ENCODE data around the gene ABHD6.

Gene ABHD6

DNA sequence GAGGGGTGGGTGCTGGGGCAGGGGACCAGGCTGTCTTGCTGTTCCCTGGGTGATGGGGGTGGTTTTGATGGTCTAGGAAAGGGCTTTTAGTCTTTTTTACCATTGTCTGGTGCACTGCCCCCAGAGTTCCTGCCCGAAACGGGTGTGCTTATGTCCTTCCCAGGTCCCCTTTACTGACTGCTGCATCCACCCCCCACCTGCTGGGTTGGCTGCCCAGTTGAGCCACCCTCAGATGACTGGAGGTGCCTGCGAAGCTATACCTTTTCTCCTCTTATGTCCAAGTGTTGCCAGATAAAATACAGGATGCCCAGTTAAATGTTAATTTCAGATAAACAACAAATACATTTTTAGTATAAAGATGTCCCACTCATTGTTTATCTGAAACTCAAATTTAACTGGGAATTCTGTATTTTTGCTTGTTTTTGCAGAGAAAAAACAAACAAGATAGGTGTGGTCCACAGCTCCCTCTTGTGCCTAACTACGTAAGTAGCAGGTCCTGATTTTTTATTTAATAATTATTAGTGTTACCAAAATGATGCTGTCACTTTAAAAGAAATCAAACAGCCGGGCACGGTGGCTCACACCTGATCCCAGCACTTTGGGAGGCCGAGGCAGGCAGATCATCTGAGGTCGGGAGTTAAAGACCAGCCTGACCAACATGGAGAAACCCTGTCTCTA, 62.4 kb downstream of the ABHD6 start:
- TF ChIP-seq GATA2 (IDR thresholded peaks at IDR 0.05; ENCODE audit: low read depth, low read length) (no peak), GATA3 (IDR thresholded peaks at IDR 0.05; ENCODE audit: low read depth, low read length) (no peak)

DNA sequence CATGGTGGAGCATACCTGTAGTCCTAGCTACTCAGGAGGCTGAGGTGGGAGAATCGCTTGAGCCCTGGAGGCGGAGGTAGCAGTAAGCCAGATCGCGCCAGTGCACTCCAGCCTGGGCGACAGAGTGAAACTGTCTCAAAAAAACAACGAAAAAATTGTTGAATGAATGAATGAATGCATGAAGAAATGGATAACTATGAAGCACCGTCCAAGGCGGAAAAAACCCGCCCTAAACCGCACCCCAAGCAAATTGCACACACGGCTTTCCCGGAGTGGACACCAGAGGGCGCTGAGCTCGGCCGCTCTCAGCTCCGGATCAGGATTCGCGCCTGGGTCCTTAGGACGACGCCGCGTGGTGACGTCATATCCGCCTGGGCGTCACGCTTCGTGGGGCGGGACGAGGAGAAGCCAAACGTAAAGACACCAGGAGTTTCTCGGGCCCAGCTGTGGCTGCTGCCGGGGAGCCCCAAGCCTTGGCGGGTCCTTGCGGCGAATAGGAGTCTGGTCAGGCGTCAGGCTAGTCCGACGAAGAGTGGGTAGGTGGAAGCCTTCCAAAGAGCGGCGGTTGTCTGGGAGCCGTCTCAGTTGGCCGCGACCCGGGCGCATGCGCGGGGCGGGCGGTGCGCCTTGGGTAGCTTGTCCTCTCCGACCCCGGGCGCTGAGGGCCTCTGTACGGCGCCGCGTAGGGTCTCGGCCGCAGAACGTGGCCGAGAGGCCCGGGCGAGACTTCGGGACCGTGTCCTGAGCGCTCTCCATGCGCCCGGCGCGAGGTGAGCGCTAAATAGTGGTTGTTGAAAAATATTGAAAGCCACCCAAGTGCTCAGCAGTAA, 68.5 kb downstream of the ABHD6 start, which contains the start of the genes HTD2 and RPP14:
TSS of gene HTD2 (plus strand) at position 639 of the 830 bp plus-strand sequence. CDS start 11,094 bp downstream, outside the sequence.
TSS of gene RPP14 (plus strand) at position 364 of the 830 bp plus-strand sequence. CDS start 4,085 bp downstream, outside the sequence.
- TF ChIP-seq GATA2 (IDR thresholded peaks at IDR 0.05; ENCODE audit: low read depth, low read length) (no peak), GATA3 (IDR thresholded peaks at IDR 0.05; ENCODE audit: low read depth, low read length) (no peak)

DNA sequence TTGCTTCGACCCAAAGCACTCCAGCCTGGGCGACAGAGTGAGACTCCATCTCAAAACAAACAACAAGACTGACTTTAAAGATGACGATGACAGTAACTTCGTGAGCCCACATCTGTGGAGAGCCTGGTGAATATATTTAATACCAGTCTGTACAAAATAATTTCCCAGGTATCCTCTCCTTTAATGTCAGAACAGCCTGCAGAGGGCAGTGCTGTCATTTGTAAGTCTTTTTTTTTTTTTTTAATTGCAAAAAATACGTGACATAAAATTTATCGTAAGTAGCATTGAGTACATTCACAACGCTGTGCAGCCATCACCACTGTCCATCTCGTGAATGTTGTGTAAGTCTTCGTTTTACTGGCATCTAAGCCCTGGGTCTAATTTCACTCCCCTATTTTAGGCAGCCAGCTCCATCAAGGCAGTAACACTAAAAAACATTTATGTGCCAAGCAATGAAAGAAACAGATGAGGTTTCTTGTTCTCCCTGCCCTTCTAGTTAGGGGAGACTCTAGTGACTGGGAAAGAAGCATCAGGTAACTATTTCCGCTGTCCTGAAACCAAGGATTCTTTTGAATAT, 70.1 kb downstream of the ABHD6 start:
- TF ChIP-seq GATA2 (IDR thresholded peaks at IDR 0.05; ENCODE audit: low read depth, low read length) (no peak), GATA3 (IDR thresholded peaks at IDR 0.05; ENCODE audit: low read depth, low read length) (no peak)

DNA sequence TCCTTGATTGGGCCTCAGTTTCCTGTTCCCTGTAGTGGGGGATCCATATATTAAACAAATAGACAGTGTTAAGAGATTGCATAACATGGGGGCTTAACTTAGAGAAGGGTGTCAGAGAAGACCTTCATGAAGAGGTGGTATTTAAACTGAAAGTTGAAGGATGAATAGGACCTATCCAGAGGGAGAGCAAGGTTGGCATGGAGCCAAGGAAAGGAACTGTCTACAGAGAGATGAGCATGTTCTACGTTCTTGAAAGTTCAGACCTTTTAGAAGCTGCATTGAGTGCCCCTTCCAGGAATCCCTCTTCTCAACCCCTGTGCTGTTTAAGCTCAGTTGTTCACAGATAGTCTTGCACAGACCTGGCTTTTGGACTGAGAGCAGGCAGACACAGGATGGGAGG, 71.1 kb downstream of the ABHD6 start:
- no peak for TF ChIP-seq GATA3 (IDR thresholded peaks at IDR 0.05; ENCODE audit: low read depth, low read length)

DNA sequence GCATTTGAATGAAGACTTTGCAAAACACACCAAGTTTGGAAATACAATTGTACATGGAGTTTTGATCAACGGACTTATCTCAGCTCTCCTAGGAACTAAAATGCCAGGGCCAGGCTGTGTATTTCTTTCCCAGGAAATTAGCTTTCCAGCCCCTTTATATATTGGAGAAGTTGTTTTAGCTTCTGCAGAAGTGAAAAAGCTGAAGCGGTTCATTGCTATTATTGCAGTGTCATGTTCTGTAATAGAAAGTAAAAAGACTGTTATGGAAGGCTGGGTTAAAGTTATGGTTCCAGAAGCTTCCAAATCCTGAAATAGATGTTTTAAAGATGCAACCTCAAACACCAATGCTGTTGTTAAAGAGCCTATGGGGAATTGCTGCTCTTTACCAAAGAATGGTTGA, 80.2 kb downstream of the ABHD6 start:
- TF ChIP-seq GATA2 (IDR thresholded peaks at IDR 0.05; ENCODE audit: low read depth, low read length), result no peak
- no peak for TF ChIP-seq GATA3 (IDR thresholded peaks at IDR 0.05; ENCODE audit: low read depth, low read length)

DNA sequence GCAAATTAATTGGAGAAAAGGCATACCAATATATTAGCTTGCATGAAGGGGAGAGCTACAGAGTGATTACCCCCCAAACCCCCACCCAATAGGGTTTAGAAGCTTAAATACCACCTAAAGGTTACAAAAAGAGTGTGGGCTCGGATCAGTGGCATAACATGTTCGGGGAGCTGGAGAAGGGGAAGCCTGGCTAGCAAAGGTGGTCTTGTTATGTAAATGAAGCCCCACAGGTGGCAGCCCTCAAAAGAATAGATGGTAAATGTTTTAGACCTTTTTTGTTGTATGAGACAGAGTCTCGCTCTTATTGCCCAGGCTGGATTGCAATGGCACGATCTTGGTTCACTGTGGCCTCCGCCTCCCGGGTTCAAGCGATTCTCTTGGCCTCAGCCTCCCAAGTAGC, 84.2 kb downstream of the ABHD6 start:
- no peak for TF ChIP-seq GATA3 (IDR thresholded peaks at IDR 0.05; ENCODE audit: low read depth, low read length)
- TF ChIP-seq GATA2 (IDR thresholded peaks at IDR 0.05; ENCODE audit: low read depth, low read length), result no peak

DNA sequence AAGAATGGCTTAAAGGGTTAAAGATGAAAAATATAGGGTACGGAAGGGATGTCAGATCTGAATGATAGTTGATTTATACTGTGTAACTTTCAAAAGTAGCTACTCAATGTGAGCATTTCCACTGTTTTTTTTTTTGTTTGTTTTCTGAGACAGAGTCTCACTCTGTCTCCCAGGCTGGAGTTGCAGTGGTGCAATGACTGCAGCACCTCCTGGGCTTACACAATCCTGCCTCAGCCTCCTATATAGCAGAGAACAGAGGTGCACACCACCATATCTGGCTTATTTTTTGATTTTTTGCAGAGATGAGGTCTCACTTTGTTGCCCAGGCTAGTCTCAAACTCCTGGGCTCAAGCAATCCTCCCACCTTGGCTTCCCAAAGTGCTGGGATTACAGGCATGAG, 85.2 kb downstream of the ABHD6 start:
- TF ChIP-seq GATA2 (IDR thresholded peaks at IDR 0.05; ENCODE audit: low read depth, low read length), result no peak
- no peak for TF ChIP-seq GATA3 (IDR thresholded peaks at IDR 0.05; ENCODE audit: low read depth, low read length)

DNA sequence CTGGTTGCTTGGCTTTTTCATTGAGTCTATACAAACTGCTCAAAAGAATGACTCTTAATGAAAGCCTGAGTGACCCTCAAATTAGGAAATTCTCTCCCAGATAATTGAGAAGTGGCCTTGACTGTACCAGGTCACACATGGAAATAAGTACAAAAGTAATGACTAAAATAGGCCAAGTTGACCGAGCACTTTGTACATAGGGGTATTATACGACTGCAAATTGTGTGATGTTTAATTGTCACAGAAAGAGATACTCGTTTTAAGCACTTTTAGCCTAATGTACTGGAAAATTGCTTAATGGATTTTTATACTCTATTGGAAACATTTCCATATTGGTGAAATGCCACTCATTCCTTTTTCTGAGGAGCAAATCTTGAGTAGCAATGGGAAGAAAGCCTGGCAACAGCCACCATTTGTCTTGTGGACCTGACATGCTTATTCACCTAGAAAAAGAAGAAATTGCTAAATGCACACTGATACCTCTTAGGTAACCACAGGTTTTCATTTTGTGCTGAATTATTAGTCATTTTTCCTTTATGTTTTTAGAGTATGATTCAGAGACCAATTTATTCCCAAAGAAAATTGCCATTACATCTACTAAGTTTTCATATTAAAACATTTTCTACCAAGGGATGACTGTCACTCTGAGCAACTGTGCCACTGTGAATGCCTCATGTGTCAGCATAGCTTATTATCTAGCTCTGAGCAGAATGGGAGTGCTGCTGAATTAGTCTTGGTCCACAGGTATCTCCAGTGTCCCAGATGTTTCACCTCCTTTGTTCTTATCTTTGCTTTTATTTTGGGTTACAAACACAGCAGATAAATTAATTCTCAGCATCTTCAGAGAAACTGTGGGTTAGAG, 86.2 kb downstream of the ABHD6 start:
- TF ChIP-seq GATA2 (IDR thresholded peaks at IDR 0.05; ENCODE audit: low read depth, low read length) (no peak), GATA3 (IDR thresholded peaks at IDR 0.05; ENCODE audit: low read depth, low read length) (no peak)

DNA sequence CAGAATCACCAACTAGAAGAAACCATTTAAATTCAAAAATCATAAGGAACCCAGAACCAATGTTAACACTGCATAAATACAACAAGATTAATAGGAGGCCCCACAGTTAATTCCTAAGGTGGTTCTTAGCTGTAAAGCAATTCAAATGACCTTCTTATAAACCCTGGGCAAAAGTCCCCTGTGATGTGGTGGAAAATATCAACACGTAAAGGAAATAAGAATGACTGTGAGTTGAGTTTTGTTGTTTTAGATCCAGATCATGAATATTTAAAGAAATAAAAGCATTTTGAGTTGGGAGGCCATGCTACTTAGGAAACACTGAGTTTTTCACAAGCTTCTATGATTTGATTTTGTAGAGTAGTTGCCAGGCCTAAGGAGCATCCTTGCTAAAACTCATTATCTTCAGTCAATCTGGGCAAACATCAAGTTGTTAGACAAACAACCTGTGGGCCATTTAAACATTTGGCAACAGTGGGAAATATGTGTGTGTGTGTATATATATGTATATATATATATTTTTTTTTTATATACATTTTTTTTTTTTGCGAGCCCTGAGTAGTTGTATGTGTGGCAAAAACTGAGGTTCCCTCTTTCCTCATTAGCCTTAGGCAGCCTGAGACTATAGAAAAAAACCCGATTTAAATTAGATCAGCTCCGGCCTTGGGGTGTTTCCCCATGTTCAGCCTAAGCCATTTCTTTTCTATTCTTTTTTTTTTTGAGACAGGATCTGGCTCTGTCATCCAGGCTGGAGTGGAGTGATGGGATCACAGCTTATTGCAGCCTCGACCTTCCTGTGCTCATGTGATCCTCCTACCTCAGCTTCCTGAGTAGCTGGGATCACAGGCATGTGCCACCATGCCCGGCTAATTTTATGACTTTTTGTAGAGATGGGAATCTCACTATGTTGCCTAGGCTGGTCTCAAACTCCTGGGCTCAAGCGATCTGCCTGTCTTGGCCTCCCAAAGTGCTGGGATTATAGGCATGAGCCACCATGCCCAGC, 87.1 kb downstream of the ABHD6 start:
- TF ChIP-seq GATA3 (IDR thresholded peaks at IDR 0.05; ENCODE audit: low read depth, low read length) (no peak), GATA2 (IDR thresholded peaks at IDR 0.05; ENCODE audit: low read depth, low read length) (no peak)

DNA sequence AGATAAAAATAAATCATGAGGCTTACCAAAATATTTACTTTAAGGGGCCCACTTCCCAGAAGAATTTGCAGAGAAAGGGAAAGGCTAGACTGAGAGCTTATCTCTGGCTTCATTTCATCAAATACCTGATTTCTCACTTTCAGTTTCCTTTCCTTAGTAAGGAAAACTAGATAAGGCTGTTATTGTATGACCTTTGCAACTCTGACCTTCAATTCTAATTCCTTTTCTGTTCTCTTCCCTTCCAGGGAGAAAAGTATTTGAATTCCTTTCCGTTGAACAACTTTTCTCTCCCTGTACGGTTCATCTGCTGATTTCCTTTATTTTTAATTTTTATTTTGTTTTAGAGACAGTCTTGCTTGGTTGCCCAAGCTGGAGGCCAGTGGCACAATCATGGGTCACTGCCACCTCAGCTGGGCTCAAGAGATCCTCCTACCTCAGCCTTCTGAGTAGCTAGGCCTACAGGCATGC, 88.0 kb downstream of the ABHD6 start:
- TF ChIP-seq GATA2 (IDR thresholded peaks at IDR 0.05; ENCODE audit: low read depth, low read length), result no peak
- TF ChIP-seq GATA3 (IDR thresholded peaks at IDR 0.05; ENCODE audit: low read depth, low read length), result no peak

DNA sequence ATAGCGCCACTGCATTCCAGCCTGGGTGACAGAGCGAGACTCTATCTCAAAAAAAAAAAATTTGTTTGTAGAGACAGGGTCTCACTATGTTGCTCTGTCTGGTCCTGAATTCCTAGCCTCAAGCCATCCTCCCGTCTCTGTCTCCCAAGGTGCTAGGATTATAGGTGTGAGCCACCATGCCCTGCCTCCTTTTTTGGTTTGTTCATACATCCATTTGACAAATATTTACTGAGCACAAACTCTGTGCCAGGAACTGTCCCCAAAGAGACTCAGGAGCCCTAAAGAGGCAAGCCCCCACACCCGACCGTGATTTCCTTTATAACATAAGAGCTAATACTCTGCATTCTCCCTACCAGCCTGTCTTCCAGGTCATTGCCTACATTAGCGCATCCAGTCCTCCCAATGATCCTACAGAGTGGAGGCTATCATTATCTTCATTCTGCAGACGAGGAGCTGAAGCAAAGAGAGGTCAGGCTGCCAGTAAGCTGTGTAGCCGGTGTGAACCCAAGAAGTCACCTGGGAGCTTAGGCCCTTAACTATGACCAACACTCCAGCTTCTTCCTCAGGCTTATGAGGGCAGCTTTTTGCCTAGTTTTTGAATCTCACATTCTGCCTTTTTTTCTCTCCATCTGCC, 88.8 kb downstream of the ABHD6 start:
- TF ChIP-seq GATA3 (IDR thresholded peaks at IDR 0.05; ENCODE audit: low read depth, low read length) (no peak), GATA2 (IDR thresholded peaks at IDR 0.05; ENCODE audit: low read depth, low read length) (no peak)
